C1 segment of cervical spinal cord (tissue), 14 donors: ENCODE data around the gene HCAR2.
"Not testable (repeated sequence)": the region's sequence is repeated elsewhere in the genome, so short reads cannot be mapped to it uniquely, and the experiment has no call there.

Experiments
- DNase-seq, 14 donors: peaks; one replicate each; lab custom pipeline; 2025; lab: John Stamatoyannopoulos, UW

Gene HCAR2

GRCh38 chr12:122665759-122666158 is 37.4 kb downstream of the HCAR2 start:
- no peak for DNase-seq

- no peak for DNase-seq
Measured at GRCh38 chr12:122665349-122665748, 37.8 kb downstream of the HCAR2 start.

- DNase-seq: no peak
Measured at GRCh38 chr12:122661938-122662337, 41.2 kb downstream of the HCAR2 start.

- no peak for DNase-seq
Measured at GRCh38 chr12:122661246-122661645, 41.9 kb downstream of the HCAR2 start.

GRCh38 chr12:122659579-122659978 is 43.6 kb downstream of the HCAR2 start:
- no peak for DNase-seq

- no peak for DNase-seq
Measured at GRCh38 chr12:122656298-122656697, 46.9 kb downstream of the HCAR2 start.

GRCh38 chr12:122653291-122653690 is 49.9 kb downstream of the HCAR2 start:
- not testable (repeated sequence) for DNase-seq

GRCh38 chr12:122651520-122652224 is 51.5 kb downstream of the HCAR2 start:
- no peak for DNase-seq
